GM10266 (cell line): Measurements from ENCODE around the gene FOXC2.

ENCODE experiments used
- DNase-seq: peaks from one replicate; pipeline ENCODE4 v3.0.0; 2012; ENCODE audit errors: extremely low spot score
- CTCF ChIP-seq: IDR thresholded peaks from 2 replicates; pipeline ENCODE4 v1.5.1; 2012; ENCODE audit warnings: mild to moderate bottlenecking, low read depth; ENCODE audit not compliant: control insufficient read depth, insufficient read depth; ENCODE audit errors: missing control alignments

The FOXC2 gene

DNA sequence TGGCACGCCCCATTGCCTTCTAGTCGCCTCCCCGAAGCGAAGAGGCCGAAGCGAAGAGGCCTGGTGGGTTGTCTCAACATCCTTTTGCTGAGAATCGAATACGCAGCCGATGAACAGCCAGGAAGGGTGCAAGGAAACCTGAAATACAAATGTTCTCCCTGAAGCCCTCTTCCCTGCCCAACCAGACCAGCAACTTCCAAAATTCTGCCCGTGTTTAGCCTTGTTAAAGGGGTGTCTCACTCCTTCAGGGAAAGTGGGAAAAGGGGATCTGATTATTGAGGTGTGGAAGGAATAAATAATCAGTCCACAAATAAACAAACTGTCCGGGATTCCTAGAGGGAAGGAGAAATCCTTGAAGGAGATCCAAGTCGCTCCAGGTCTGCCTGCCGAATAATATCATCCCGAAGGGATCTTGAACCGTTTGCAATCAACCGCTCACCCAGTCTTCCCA, 1.4 kb upstream of the FOXC2 start:
- TF ChIP-seq CTCF = no peak
- DNase-seq = no peak

DNA sequence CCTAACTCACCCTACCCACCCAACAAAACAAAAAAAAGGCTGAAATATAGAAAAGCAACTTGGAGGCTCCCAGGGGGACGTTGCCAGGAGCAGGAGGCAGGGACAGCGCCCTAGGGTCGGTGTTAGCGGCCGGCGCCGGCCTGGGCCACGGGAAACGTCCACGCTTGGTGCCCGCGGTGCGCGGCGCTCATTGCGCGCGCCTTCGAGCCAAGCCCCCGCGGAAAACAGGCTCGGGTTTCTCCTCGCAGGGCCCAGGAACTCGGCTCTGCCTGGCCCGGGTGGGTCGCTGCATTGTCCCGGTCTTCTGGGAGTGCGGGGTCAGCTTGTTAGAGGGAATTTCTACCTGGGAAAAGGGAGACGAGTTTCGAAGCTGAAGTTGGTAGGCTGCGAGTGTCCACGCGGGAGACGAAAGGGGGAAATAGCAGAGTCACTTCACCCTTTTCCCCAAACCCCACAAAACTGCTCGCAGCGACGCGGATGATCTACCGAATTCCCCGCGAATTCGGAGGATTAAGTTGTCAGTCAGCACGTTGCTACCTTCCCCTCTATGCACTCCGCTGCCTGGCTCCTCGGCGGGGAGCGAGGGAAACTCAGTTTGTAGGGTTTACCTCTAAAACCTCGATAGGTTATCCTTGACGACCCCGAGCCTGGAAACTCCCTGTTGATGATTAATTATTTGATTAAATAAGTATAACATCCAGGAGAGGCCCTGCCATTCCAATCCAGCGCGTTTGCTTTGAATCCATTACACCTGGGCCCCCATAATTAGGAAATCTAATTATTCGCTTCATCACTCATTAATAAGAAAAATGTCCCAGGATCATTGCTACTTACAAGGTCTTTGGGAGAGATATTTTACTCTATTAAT, 751 bp upstream of the FOXC2 start:
- no peak for TF ChIP-seq CTCF
- no peak for DNase-seq

- no peak for TF ChIP-seq CTCF
- no peak for DNase-seq
Measured at GRCh38 chr16:86566966-86567700, 504 bp downstream of the FOXC2 start.

DNA sequence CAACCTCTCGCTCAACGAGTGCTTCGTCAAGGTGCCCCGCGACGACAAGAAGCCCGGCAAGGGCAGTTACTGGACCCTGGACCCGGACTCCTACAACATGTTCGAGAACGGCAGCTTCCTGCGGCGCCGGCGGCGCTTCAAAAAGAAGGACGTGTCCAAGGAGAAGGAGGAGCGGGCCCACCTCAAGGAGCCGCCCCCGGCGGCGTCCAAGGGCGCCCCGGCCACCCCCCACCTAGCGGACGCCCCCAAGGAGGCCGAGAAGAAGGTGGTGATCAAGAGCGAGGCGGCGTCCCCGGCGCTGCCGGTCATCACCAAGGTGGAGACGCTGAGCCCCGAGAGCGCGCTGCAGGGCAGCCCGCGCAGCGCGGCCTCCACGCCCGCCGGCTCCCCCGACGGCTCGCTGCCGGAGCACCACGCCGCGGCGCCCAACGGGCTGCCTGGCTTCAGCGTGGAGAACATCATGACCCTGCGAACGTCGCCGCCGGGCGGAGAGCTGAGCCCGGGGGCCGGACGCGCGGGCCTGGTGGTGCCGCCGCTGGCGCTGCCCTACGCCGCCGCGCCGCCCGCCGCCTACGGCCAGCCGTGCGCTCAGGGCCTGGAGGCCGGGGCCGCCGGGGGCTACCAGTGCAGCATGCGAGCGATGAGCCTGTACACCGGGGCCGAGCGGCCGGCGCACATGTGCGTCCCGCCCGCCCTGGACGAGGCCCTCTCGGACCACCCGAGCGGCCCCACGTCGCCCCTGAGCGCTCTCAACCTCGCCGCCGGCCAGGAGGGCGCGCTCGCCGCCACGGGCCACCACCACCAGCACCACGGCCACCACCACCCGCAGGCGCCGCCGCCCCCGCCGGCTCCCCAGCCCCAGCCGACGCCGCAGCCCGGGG, 1.3 kb downstream of the FOXC2 start:
- no peak for TF ChIP-seq CTCF
- DNase-seq = no peak

GRCh38 chr16:86568677-86569623, 2.3 kb downstream of the FOXC2 start:
- no peak for TF ChIP-seq CTCF
- DNase-seq = no peak

DNA sequence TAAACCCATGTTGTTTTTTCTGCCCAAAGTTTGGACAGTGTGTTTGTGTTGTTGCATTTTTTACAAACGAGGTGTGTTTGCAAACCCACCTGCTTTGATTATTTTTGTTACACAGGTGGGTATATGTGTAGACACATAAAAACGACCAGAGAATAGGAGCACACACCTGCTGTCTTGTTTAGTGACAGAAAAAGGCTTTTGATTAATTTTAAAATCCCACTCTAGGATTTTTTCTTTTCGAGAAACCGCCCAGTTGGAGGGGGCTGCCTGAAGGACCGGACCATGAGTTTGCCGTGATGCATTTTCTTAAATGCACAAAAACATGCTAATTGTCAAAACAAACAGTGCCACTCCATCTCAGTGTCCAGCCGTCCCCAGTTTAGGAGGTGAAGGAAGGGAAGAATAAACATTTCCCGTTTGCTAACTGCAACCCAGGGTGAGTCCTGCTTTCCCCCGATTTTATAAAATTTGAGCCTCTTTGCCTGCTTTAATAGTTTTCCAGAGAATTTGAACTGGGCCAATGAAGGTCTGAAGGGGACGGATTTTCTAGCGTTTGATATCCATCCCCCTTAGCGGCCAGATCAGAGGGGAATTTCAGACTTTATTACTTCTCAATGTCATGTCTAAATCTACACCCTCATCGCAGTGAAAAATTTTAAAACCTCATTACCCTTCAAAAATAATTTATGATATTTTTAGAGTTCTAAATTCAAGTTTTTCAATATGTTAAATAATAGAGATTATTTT, 3.2 kb downstream of the FOXC2 start:
- no peak for TF ChIP-seq CTCF
- no peak for DNase-seq
